ENCODE measurements around the gene CYRIA. TPM values are rescaled to one million over a fixed set of nuclear protein-coding genes. Genes with fewer than 3 reads are reported as not detected.
A peak's percentile ranks its signal among the peaks of the same experiment; 100 is the strongest.

The CYRIA gene
- total RNA-seq, 1 donor from 2014 or later, result 30.6 TPM

DNA sequence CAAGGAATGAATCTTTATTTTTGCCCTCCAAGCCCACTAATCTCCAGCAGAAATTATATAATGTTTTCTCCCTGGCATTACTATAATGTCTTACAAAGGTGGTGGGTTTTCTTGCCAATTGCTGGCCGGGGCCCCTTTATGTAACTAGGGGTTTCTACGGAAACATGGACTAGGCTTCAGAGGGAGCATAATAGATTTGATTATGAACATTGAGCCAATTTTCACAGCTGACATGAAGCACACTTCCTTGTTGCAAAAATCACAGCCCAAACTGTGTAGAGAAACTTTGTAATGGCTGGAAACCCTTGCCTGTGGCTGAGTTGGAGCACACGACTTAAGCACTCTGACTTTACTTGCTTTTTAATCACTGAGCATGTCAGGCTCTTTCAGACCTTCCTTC is 3.8 kb upstream of the CYRIA start:
- no peak for DNase-seq (ENCODE audit: low read depth in 2 of 2)

DNA sequence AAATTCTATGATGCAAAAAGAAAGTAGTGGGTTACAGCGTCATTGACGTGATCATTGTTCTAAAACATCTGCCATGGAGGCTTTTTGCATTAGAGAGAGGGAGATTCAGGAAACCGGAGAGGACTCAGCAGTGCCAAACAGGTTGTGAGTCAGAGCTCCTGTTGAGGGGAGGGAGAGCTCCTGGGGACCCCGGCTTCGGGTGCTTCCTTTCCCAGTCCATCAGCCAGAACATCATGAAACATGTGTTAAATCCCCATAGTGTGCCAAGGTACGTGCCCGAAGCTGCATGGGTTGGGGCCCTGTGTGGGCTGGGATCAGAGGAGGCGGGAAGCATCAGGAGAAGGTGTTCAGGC is 791 bp upstream of the CYRIA start:
- DNase-seq (ENCODE audit: low read depth in 2 of 2), result peak; percentile 94 to 98

DNA sequence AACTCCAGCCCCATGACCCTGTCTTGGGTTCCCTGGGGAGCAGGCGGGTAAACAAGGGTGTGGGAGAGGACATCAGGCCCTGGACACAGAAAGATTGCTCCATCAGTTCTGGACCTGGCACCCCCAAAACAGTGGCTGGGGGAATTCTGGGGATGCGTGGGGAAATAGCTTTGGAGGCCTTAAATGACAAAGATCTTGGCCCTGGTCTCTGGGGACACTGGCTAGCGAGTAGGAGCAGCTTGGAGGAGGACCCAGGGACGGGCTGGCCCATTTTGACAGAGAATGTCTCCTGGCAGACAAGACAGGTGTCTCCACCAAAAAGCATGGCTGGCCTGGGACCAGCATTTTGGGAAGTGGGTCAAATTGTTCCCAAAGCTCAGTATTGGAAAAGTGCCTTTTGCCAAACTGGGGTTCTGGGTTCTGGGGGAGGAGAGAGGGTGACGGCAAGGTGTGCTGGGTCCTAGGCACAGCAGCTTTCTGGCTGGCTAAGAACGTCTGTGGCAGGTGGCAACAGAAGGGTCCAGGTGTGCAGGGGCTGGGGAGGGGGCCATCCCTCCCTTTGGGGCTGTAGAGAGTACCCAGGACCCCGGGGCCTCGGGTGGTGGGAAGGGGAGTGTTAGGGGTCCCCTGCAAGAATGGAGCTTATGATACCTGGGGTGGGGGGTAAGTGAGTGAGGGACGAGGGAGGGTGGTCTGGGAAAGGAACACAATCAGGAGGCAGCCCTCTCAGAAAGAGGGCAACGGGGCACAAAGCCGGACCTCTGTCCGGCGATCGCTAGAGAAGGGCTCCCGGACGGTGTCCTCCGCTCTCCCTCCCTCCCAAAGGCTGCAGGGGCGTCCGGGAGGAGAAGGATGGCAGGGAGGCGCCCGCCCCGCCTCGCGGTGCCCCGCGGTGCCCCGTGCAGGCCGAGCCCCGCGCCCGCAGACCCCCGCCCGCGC is 556 bp downstream of the CYRIA start:
- no peak for DNase-seq (ENCODE audit: low read depth in 2 of 2)

DNA sequence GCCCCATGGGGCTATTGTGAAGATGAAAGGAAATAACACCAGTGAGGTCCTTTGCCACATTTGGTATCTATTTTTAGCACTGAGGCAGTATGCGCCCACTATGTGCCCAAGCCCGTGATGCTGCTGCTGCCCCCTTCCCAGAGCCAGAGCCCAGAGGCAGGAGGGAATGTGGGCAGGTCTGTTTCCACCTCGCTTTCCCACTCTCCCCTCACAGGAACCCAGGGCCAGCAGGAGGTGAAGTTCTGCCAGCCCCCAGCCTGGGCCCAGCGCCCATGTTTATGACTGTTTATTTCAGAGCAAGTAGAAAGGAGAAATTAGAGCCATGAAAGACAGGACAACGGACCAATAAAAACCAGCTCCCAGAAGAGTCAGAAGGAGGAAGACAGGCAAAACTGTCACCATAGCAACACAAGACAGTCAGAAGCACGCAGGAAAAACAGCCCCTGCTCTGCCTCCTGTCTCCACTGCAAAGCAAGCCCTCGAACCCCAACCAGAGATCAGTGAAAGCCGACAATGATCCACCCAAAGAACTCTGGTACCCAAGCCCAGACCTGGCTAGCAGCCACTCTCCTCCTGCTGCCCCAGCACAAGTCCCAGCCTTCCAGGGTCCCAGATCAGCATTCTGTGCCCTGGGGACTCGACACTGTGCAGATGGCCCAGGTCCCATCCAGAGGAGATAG is 1.4 kb downstream of the CYRIA start:
- DNase-seq (ENCODE audit: low read depth in 2 of 2), result peak; percentile 84 to 90

DNA sequence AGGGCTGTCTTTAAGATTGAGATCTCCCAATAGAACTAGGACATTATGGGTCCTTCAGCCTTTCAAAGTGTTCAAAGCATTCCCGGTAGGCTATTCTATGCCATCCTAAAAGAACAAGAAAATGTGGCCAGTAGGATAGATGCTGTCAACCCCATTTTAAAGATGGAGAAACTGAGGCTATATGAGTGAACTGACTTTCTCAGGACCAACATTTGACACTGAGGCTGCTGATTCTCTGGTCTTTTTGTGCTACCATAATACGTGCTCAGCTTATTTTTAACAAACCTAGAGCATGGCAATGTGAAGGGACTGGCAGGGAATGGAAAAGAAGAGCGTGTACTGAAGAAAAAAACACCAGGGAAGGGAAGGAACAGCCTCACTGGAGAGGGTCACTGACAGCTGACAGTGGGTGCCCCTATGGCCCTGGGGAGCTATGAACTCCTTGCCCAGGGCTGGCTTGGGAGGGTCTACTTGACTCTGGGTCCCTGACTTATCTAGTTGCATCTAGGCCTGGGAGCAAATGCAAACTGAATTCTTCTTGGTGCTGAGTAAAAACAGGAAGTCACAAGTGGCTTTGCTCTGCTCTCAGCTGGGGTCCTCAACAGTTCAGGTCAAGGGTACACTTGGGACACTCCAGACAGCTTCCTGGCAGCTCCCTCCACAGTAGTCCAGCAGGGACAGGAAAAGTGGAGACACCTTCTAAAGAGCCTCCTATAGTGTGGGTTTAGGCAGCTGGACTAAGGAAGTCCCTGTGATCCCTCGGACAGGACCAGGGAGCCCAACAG is 2.3 kb downstream of the CYRIA start:
- peak in 1 of 2 donors; percentile 20 for DNase-seq (ENCODE audit: low read depth in 2 of 2)

DNA sequence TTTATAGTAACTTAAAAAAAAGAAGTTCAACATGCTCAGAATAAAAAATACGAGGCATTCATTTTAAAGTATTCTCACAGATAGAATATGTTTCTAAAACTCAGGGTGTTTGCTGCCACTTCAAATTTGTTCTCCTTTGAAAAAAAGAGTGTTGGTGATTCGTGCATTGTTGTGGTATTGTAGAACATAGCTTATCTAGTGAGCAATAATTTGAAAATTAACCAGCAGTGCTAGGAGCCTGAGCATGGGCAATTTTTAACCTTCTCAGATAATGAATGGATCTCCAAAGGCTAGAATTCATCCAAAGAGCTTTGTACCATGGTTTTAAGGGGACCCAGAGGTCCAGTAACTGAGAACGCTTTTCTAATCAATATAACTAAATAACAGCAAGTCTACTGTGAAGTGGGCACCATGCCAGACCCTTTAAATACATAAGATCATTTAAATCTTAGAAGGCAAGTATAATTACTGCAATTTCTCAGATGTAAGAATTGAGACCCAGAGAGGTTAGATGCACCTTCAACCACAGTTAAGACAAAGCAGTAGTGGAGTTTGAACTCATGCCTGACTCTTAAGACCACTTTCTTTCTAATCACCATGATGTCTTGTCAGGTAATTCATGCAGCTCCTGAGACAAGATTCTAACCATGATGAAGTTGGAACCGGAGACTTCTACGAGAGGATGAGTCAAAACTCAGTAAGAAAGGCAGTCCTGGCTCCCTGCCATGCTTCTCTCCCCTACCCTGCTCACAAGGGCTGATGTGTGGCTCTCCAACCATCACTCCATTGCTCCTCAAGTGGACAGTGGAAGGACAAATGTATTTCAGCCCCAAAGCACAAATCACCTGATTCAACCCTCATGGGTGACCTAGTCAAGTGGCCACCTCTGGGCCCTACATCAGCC is 3.4 kb downstream of the CYRIA start:
- DNase-seq (ENCODE audit: low read depth in 2 of 2), result peak in 1 of 2 donors; percentile 52

DNA sequence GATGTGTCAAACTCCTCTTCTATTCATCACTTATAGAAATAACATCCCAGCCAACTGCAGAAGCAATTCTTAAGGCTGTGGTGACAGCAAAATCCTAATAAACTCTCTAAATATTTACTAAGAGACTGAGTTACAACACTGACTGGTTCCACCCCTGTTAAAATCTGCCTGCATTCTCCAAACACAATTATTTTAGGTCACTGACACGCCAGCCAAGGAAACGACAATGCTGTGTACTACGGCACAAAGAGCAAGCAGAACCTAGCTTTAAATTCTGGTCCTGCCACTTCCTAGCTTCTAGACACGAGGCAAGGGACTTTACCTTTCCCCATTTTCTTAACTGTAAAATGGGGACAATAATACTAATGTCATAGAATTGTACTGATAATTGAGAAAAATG is 4.1 kb downstream of the CYRIA start:
- DNase-seq (ENCODE audit: low read depth in 2 of 2), result no peak

DNA sequence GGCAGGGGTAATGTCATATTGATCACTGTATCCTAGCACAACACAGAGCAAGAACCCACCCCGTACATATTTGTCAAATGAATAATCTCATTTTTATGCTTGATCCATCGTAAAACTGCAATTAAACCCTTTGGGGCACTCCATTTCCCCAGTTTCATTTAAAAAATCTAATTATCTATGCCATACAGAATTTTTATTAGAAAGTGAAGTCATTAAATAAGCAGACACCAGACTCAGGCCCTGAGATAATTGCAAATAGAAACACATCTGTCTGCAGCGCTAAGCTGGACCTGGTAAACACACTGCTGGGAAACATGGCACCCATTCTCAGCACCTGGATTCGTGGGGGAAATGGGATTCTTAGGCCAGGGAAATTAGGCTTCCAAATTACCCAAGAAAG is 5.1 kb downstream of the CYRIA start:
- DNase-seq (ENCODE audit: low read depth in 2 of 2), result no peak

DNA sequence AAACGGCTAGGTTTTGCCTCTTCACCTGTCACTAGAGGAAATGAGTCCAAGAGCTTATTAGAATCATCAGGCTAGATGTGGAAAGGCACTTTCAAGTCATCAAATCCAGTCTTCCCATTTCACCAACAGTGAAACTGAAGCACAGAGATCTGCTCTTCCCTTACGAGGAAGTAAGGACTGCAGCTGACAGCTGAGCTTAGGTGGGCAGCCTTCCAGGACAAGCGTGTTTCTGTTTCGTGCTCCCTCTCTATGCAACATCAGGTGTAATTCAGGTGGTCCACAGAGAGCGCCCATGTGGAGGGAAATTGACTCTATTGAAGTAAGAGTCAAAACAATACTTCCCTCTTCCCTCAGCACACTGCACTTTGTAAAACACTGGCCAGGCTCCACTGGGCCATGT is 5.5 kb downstream of the CYRIA start:
- no peak for DNase-seq (ENCODE audit: low read depth in 2 of 2)

DNA sequence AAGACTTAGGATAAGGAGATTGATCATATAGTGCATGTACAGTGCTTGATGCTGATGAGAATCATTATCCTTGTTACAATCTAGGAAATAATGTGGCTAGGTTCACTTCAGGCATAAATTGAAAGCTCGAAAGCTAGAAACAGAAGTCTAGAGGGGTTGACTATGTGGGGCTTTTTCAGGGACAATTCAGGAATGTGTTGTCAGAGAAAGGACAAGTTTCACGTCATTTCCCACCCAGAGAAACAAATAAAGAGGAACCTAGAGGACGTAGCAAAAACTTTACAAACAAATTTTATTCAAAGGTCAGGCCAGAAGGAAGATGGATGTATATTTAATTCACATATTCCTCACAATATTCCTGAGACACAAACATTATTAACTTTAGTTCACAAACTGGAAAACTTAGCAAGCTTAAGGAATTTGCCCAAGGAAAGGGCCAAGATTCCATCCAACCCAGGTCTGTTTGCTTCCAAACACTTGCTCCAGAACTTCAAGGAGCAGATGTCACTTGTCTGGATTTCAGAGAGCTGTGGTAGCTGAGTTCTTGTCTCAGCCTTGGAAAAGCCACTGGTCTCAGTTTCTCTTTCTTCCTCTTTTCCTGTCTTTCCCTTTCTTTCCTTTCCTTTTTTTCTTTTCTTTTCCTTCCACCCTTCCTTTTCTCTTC is 7.4 kb downstream of the CYRIA start:
- DNase-seq (ENCODE audit: low read depth in 2 of 2), result no peak

DNA sequence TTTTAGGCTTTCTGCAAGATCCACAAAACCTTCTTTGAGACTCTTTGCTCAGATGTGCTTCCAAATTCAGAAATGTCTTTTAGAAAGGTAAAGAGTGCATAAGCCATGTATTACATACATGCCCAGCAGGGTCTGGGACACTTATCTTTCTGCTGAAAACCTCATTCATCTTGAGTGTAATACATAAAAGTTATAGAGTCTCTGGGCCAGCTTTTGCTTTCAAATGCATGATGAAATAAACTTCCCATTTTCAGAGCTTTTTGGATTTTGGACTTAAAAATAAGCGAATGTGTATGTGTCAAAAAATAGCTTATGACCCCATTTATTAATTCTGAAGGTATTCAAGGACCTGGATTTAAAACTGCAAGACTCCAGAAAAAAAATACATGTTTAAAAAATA is 8.0 kb downstream of the CYRIA start:
- no peak for DNase-seq (ENCODE audit: low read depth in 2 of 2)

DNA sequence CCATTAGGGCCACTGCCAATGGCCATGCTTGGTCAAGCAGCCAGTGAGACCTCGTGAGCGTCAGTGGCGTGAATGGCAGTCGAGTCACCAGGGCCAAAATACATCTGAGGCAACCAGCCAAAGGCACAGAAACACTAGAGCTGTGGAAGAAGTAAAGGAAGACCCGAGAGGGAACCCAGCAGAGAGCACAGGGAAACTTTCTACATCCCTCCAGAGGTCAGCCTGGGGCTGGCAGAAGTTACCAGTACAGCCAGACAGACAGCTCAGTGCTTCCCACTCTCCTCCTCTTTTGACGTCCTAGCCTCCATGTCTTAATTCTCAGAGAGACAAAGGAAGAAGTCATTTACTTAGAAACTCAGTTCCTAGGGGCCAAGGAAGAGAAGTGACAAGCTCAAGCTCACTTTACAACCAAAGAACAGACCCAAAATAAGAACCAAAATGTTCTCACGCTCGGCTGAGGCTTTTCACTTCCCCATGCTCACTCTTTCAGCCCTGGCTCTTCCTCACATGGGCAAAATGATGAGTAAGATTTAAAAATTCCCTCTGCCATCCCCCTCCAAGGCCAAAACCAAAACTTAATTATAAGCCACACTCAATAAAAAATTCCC is 8.7 kb downstream of the CYRIA start:
- no peak for DNase-seq (ENCODE audit: low read depth in 2 of 2)

DNA sequence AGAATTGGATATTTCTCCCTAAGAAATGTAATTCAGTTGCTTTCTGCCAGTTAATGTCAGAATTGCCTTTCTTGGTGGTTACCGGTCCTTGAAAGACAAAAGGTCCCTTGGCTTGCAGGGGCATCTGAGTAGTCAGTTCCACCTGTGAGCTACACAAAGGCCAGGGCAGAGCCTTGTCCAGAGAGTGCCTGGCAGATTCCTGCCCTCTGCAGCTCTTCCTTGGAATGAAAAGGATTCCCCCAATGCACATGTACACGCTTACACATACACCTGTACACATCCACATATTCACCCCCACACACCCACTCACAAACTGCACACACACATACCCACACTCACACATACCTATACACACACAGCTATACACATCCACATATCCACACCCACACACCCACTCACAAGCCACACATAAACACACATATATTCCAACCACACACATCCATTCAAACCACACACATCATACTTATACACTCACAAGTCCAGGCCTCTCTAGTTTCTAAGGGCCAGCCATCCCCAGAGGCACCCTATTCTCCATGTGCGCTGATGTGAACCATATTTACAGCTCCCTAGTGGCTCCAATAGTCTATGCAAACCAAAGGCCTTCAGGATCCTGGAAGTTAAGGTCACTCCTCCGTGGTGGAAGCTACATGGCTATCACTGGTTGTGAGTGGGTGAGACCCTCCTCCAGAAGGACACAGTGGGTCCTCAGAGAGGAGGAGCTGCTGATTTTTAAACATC is 9.6 kb downstream of the CYRIA start:
- DNase-seq (ENCODE audit: low read depth in 2 of 2), result no peak

DNA sequence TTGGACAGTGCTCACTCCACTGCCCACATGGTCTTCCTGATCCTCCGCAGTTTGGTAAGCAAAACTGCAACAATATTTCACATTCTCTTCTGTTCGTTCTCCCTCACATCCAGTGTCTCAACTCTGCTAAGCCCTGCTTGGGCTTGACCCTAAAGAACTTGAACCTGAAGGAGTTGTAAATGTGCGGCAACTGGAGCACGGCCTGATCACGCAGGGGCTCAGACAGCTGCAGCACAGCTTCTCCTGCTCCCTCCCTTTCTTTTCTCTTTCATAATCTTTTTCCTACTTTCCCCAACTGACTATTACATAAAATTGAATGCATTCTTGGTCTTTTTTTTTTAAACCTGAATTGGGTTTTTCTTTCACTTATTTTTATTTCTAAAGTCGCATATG is 10.2 kb downstream of the CYRIA start:
- no peak for DNase-seq (ENCODE audit: low read depth in 2 of 2)

DNA sequence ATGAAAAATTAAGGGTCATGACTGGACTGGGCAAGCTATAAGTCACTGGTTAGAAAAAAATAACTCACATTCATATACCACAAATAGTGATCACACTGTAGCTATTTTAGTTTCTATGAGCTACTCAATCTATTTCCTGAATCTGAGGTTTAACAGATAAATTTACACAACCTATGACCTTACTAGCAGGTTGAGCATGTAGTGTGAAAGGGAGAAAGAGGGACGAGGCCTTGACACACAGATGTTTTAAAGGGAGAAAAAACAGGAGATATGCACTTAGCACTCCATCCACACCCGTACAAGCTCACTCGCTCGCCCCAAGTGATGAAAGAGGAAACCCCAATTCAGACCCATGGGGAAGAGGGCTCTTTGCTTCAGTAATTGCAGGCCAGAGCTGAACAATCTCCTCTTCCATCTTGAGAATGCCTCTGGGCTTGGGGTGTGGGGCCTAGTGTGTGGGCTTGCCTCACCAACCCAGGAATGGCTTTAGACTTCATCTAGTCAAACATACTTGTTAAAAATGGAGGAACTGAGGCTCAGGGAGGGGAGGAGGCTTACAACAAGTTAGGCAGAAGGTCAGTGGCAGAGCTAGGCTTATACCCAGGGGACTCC is 10.7 kb downstream of the CYRIA start:
- no peak for DNase-seq (ENCODE audit: low read depth in 2 of 2)

DNA sequence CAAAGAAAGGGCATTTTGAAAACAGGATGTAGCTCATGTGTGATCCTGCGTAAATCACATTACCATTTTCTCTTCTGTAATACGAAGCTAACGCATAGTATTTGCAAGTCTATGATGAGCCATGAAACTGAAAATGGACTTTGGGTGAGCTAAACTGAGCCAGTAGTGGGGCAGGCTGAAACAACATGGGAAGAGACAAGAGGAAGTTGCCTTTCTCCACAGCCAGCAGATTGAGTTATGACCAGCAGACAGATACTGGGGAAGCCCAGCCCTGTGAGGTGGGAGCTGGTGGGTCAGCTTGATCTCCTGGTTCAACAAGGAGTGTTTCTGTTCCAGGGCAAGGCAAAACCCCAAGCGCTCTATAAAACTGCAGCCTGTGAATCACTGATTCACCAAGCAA is 11.8 kb downstream of the CYRIA start:
- DNase-seq (ENCODE audit: low read depth in 2 of 2), result peak; percentile 83 to 90

DNA sequence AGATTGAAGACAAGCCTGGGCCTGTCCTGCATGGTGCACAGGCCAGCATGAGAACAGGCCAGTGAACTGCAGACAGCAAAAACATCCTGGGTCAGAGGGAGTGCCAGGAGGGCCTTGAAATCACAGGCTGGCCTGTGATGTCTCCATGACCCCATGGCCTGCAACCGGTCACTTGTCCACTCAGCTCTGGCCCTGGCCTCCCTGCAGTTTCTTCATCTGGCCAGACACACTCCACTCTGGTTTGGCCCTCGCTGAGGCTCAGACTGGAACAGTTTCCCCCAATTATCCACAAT is 12.6 kb downstream of the CYRIA start:
- peak in 1 of 2 donors; percentile 25 for DNase-seq (ENCODE audit: low read depth in 2 of 2)

DNA sequence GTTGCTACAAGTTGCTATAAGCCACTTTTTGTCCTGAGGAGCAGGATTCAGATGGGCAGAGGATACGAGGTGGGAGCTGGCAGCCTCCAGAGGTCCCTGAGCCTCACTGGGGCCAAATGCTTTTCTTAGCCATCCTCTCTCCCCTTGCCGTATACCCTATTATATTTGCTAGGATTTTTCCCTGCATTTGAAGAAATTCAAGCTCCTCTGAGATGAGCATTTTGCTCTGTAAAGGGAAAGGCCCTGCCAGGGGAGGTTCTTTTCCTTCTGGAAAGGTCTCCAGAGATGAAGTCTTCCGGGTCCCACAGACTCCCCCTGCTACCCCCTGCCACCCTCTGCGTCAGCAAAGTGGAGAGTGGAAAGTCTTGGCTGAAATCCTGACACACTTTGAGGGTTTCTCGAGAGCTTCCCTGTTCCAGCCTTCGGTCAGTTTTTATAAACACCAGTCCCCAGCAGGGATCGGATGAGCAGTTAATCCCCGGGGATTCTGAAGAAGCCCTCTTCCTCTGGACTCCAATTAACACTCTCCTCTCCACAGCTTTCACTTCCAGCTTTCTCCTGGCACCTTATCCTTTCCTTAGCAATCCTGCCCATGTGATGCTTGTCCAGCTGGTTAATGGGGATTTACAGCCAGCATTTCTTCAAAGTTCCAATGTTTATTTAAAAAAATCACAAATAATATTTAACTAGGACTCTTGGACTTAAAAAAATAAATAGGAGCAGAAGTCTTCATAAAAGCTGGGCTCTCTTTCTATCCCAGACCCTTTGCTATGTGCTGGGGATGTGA is 13.1 kb downstream of the CYRIA start:
- DNase-seq (ENCODE audit: low read depth in 2 of 2), result no peak

Data from dermis microvascular lymphatic vessel endothelial cell (primary cell).